Astrocyte of the spinal cord (primary cell): ENCODE data around the gene NXPH1.

Source experiments
- DNase-seq: peaks from one replicate; pipeline ENCODE4 v3.0.0; 2011; ENCODE audit warnings: low read depth, low spot score
- H3K4me3 ChIP-seq: 2 replicates; pipeline ENCODE4 v1.5.1; 2011; ENCODE audit warnings: low read depth, mild to moderate bottlenecking, low read length, moderate library complexity
- CTCF ChIP-seq: IDR thresholded peaks from 2 replicates; pipeline ENCODE4 v1.5.1; 2012; ENCODE audit warnings: low read depth, mild to moderate bottlenecking, low read length, inconsistent platforms
- in situ Hi-C: cut with HindIII; loops from 2 replicates; pipeline ENCODE4 v1.10.0; 2017; ENCODE audit warnings: low sequenced_read_pairs

Gene NXPH1

GRCh38 chr7:8418629-8419245 lies 14.7 kb upstream of the NXPH1 start:
- in situ Hi-C loops = no loop called here

GRCh38 chr7:8422177-8422576 lies 11.2 kb upstream of the NXPH1 start:
- DNase-seq = no peak
- H3K4me3 ChIP-seq = no peak overlapping the region
- TF ChIP-seq CTCF = no peak
- in situ Hi-C loops = no loop called here

More at GRCh38 chr7:8418629-8419245, 14.7 kb upstream of the NXPH1 start:
- DNase-seq = peak; percentile 61
- TF ChIP-seq CTCF = peak; percentile 65
- H3K4me3 ChIP-seq = no peak overlapping the region

- in situ Hi-C loops = no loop called here
- no peak overlapping the region for H3K4me3 ChIP-seq
- TF ChIP-seq CTCF = no peak
- no peak for DNase-seq
Observed at GRCh38 chr7:8423057-8423456, 10.4 kb upstream of the NXPH1 start.

GRCh38 chr7:8425223-8425622 lies 8.2 kb upstream of the NXPH1 start:
- no peak overlapping the region for H3K4me3 ChIP-seq
- no peak for TF ChIP-seq CTCF
- in situ Hi-C loops = no loop called here
- DNase-seq = no peak

GRCh38 chr7:8430643-8431042 lies 2.8 kb upstream of the NXPH1 start:
- in situ Hi-C loops = no loop called here
- no peak for TF ChIP-seq CTCF
- DNase-seq = no peak
- H3K4me3 ChIP-seq = no peak overlapping the region

- in situ Hi-C loops = no loop called here
- H3K4me3 ChIP-seq = no peak overlapping the region
- no peak for DNase-seq
- no peak for TF ChIP-seq CTCF
Observed at GRCh38 chr7:8434290-8435002, 1.0 kb downstream of the NXPH1 start.
